GM23338 (cell line): ENCODE measurements around the gene WWOX. TPM values are rescaled to one million over a fixed set of nuclear protein-coding genes. Genes with fewer than 3 reads are reported as not detected.

Experiments used
- ATAC-seq: fragments of 200-7000 bp; cut with Tn5 transposase; 3 replicates; pipeline ENCODE4 v1.9.1; 2020
- DNase-seq: peaks from one replicate; pipeline ENCODE4 v3.0.0-alpha.2; 2015; ENCODE audit warnings: low spot score
- H2AFZ ChIP-seq: fragments of 200-600 bp; sonication (generic); 2 replicates; pipeline ENCODE4 v1.8.0; 2016; ENCODE audit warnings: antibody characterized with exemption, mild to moderate bottlenecking, moderate library complexity
- H3F3A ChIP-seq: fragments of 200-600 bp; sonication (generic); replicated peaks from 2 replicates; pipeline ENCODE4 v1.8.0; 2017; ENCODE audit warnings: antibody characterized with exemption, mixed run types, low read depth
- H3K27ac ChIP-seq: fragments of 200-600 bp; sonication (generic); 2 replicates; pipeline ENCODE4 v1.6.1; 2016; ENCODE audit warnings: low read depth
- H3K27me3 ChIP-seq: fragments of 200-600 bp; sonication (generic); 2 replicates; pipeline ENCODE4 v1.8.0; 2016; ENCODE audit warnings: mild to moderate bottlenecking, mixed run types, moderate library complexity; ENCODE audit not compliant: insufficient read depth
- H3K36me3 ChIP-seq: fragments of 200-600 bp; sonication (generic); 2 replicates; pipeline ENCODE4 v1.8.0; 2016; ENCODE audit warnings: mild to moderate bottlenecking; ENCODE audit not compliant: insufficient read depth
- H3K4me1 ChIP-seq: fragments of 200-600 bp; sonication (generic); 2 replicates; pipeline ENCODE4 v1.8.0; 2016; ENCODE audit warnings: mild to moderate bottlenecking, moderate library complexity; ENCODE audit not compliant: insufficient read depth
- H3K4me2 ChIP-seq: fragments of 200-600 bp; sonication (generic); 2 replicates; pipeline ENCODE4 v1.7.1; 2017; ENCODE audit warnings: mixed run types
- H3K4me3 ChIP-seq: fragments of 200-600 bp; sonication (generic); 2 replicates; pipeline ENCODE4 v1.6.1; 2016; ENCODE audit warnings: mixed run types
- H3K79me2 ChIP-seq: fragments of 200-600 bp; sonication (generic); replicated peaks from 2 replicates; pipeline ENCODE4 v1.8.0; 2017; ENCODE audit warnings: mild to moderate bottlenecking; ENCODE audit not compliant: insufficient read depth
- H3K9me2 ChIP-seq: fragments of 200-600 bp; sonication (generic); 2 replicates; pipeline ENCODE4 v1.8.0; 2017; ENCODE audit not compliant: insufficient read depth
- H4K20me1 ChIP-seq: fragments of 200-600 bp; sonication (generic); replicated peaks from 2 replicates; pipeline ENCODE4 v1.8.0; 2017; ENCODE audit warnings: mild to moderate bottlenecking; ENCODE audit not compliant: insufficient read depth
- H3K27ac Mint-ChIP-seq: 2 replicates; pipeline ENCODE4 v1.8.0; 2020; ENCODE audit warnings: inconsistent platforms, mild to moderate bottlenecking, moderate library complexity, mixed read lengths
- H3K27me3 Mint-ChIP-seq: 3 replicates; pipeline ENCODE4 v1.8.0; 2022; ENCODE audit warnings: low read depth, mild to moderate bottlenecking, moderate library complexity, mixed read lengths, inconsistent platforms; ENCODE audit not compliant: insufficient read depth, poor library complexity
- H3K36me3 Mint-ChIP-seq: 3 replicates; pipeline ENCODE4 v1.8.0; 2021; ENCODE audit warnings: low read depth, mild to moderate bottlenecking, inconsistent platforms, moderate library complexity, mixed read lengths
- H3K4me1 Mint-ChIP-seq: 3 replicates; pipeline ENCODE4 v1.8.0; 2020; ENCODE audit warnings: mild to moderate bottlenecking, inconsistent platforms, mixed read lengths
- H3K4me3 Mint-ChIP-seq: 3 replicates; pipeline ENCODE4 v1.8.0; 2021; ENCODE audit warnings: moderate library complexity, mild to moderate bottlenecking, inconsistent platforms, mixed read lengths
- H3K9me3 Mint-ChIP-seq: 3 replicates; pipeline ENCODE4 v1.8.0; 2020; ENCODE audit warnings: moderate library complexity, mild to moderate bottlenecking, inconsistent platforms, mixed read lengths
- CREB1 ChIP-seq: fragments of 250-450 bp; sonication (Bioruptor Pico); IDR thresholded peaks from 2 replicates; pipeline ENCODE4 v1.5.0; 2020; ENCODE audit warnings: low read depth, mild to moderate bottlenecking, moderate library complexity
- EZH2 ChIP-seq: fragments of 200-600 bp; sonication (generic); IDR thresholded peaks from one replicate; pipeline ENCODE4 v1.8.0; 2017; ENCODE audit warnings: antibody characterized with exemption, mild to moderate bottlenecking, low read depth; ENCODE audit not compliant: unreplicated experiment
- EZH2phosphoT487 ChIP-seq: fragments of 200-600 bp; sonication (generic); IDR thresholded peaks from one replicate; pipeline ENCODE4 v1.8.1; 2018; ENCODE audit warnings: antibody characterized with exemption; ENCODE audit not compliant: unreplicated experiment
- JUNB ChIP-seq: IDR thresholded peaks from one replicate; pipeline ENCODE4 v1.6.1; 2016; ENCODE audit warnings: antibody characterized with exemption; ENCODE audit not compliant: unreplicated experiment
- NANOG ChIP-seq: IDR thresholded peaks from 2 replicates; pipeline ENCODE4 v1.6.1; 2016; ENCODE audit warnings: antibody characterized with exemption, borderline replicate concordance
- POLR2AphosphoS5 ChIP-seq: IDR thresholded peaks from 2 replicates; pipeline ENCODE4 v1.6.1; 2016; ENCODE audit warnings: antibody characterized with exemption, low read depth
- STAT1 ChIP-seq: IDR thresholded peaks from one replicate; pipeline ENCODE4 v1.6.1; 2016; ENCODE audit warnings: antibody characterized with exemption; ENCODE audit not compliant: unreplicated experiment
- ZNF114 ChIP-seq: fragments of 250-450 bp; sonication (Bioruptor Pico); IDR thresholded peaks from 2 replicates; pipeline ENCODE4 v1.5.0; 2020; ENCODE audit warnings: mild to moderate bottlenecking, moderate library complexity
- ZNF331 ChIP-seq: fragments of 250-450 bp; sonication (Bioruptor Pico); IDR thresholded peaks from 2 replicates; pipeline ENCODE4 v1.5.0; 2020; ENCODE audit warnings: low read depth, mild to moderate bottlenecking, moderate library complexity
- polyA plus RNA-seq: library from polyadenylated mRNA; unstranded; fragments of >200 nt; fragmentation: Nextera tagmentation; extraction: Ambion mirVana; gene quantifications from 2 replicates; pipeline ENCODE4 v1.2.1, GENCODE V29; 2016
- total RNA-seq: library from RNA; depleted of rRNA; stranded (reverse); fragments of >200 nt; shearing (Covaris generic); gene quantifications from 2 replicates; pipeline ENCODE4 v1.2.3, GENCODE V29; 2014
- TF ChIP-seq, protein P1 (sequence below), 2 experiments: fragments of 200-600 bp in 1 of 2; sonication (generic) in 1 of 2; conservative IDR thresholded peaks; 2 replicates each; pipeline versions ENCODE4 v1.5.1 to v1.6.1; 2016 to 2017; ENCODE audit warnings: antibody characterized with exemption in 2 of 2, low read depth in 2 of 2, mild to moderate bottlenecking in 2 of 2, moderate library complexity in 1 of 2
- TF ChIP-seq, protein P2 (sequence below): fragments of 250-450 bp; sonication (Bioruptor Pico); IDR thresholded peaks from 2 replicates; pipeline ENCODE4 v1.5.0; 2020; ENCODE audit warnings: mild to moderate bottlenecking, moderate library complexity
- TF ChIP-seq, protein P3 (sequence below): IDR thresholded peaks from 2 replicates; pipeline ENCODE4 v1.6.1; 2016; ENCODE audit warnings: antibody characterized with exemption
- TF ChIP-seq, protein P4 (sequence below): IDR thresholded peaks from one replicate; pipeline ENCODE4 v1.6.1; 2018; ENCODE audit warnings: antibody characterized with exemption; ENCODE audit not compliant: unreplicated experiment

The WWOX gene
- total and polyA plus RNA-seq, 2 experiments from 2014 or later, result 10.0 to 19.3 TPM

DNA sequence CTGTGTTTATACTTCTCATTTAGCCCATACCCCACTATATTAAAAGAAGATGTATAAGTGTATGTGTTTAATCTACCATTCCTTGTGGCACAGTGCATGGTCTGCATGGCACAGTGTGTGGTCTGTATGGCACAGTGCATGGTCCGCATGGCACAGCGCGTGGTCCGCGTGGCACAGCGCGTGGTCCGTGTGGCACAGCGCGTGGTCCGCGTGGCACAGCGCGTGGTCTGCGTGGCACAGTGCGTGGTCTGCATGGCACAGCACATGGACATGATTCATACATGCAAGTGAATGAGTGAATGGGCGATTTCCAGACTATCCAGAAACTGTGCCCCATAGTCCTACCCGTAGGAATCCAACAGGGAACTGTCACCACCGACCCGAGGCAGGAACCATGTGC lies 868.5 kb downstream of the WWOX start:
- peaks cover 13% of the 10 kb centered on the region for H3K36me3 Mint-ChIP-seq
- Histone ChIP-seq H2AFZ (no peak overlapping the region), H3K9me2 (peaks cover 4% of the 10 kb centered on the region; the same call in 1 of the 2 replicates), H3K27me3 (no peaks in the 10 kb centered on the region), H3K27ac (no peak overlapping the region), H3K36me3 (no peaks in the 10 kb centered on the region), H3K79me2 (no peaks in the 10 kb centered on the region), H3K4me1 (peaks cover 6% of the 10 kb centered on the region; the same call in 1 of the 2 replicates), H3K4me2 (no peak overlapping the region), H4K20me1 (no peaks in the 10 kb centered on the region), H3F3A (no peaks in the 10 kb centered on the region), H3K4me3 (no peak overlapping the region)
- DNase-seq (no peak), ATAC-seq (no peak)
- H3K4me1 Mint-ChIP-seq, result peaks cover 37% of the 10 kb centered on the region
- peaks cover 16% of the 10 kb centered on the region for H3K9me3 Mint-ChIP-seq
- no peak for TF ChIP-seq ZNF114
- TF ChIP-seq POLR2AphosphoS5, result no peak
- TF ChIP-seq STAT1, result no peak
- TF ChIP-seq, protein P1, sequence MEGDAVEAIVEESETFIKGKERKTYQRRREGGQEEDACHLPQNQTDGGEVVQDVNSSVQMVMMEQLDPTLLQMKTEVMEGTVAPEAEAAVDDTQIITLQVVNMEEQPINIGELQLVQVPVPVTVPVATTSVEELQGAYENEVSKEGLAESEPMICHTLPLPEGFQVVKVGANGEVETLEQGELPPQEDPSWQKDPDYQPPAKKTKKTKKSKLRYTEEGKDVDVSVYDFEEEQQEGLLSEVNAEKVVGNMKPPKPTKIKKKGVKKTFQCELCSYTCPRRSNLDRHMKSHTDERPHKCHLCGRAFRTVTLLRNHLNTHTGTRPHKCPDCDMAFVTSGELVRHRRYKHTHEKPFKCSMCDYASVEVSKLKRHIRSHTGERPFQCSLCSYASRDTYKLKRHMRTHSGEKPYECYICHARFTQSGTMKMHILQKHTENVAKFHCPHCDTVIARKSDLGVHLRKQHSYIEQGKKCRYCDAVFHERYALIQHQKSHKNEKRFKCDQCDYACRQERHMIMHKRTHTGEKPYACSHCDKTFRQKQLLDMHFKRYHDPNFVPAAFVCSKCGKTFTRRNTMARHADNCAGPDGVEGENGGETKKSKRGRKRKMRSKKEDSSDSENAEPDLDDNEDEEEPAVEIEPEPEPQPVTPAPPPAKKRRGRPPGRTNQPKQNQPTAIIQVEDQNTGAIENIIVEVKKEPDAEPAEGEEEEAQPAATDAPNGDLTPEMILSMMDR (conservative IDR thresholded peaks at IDR 0.05; ENCODE audit: low read depth in 2 of 2), result no peak
- TF ChIP-seq, protein P2, sequence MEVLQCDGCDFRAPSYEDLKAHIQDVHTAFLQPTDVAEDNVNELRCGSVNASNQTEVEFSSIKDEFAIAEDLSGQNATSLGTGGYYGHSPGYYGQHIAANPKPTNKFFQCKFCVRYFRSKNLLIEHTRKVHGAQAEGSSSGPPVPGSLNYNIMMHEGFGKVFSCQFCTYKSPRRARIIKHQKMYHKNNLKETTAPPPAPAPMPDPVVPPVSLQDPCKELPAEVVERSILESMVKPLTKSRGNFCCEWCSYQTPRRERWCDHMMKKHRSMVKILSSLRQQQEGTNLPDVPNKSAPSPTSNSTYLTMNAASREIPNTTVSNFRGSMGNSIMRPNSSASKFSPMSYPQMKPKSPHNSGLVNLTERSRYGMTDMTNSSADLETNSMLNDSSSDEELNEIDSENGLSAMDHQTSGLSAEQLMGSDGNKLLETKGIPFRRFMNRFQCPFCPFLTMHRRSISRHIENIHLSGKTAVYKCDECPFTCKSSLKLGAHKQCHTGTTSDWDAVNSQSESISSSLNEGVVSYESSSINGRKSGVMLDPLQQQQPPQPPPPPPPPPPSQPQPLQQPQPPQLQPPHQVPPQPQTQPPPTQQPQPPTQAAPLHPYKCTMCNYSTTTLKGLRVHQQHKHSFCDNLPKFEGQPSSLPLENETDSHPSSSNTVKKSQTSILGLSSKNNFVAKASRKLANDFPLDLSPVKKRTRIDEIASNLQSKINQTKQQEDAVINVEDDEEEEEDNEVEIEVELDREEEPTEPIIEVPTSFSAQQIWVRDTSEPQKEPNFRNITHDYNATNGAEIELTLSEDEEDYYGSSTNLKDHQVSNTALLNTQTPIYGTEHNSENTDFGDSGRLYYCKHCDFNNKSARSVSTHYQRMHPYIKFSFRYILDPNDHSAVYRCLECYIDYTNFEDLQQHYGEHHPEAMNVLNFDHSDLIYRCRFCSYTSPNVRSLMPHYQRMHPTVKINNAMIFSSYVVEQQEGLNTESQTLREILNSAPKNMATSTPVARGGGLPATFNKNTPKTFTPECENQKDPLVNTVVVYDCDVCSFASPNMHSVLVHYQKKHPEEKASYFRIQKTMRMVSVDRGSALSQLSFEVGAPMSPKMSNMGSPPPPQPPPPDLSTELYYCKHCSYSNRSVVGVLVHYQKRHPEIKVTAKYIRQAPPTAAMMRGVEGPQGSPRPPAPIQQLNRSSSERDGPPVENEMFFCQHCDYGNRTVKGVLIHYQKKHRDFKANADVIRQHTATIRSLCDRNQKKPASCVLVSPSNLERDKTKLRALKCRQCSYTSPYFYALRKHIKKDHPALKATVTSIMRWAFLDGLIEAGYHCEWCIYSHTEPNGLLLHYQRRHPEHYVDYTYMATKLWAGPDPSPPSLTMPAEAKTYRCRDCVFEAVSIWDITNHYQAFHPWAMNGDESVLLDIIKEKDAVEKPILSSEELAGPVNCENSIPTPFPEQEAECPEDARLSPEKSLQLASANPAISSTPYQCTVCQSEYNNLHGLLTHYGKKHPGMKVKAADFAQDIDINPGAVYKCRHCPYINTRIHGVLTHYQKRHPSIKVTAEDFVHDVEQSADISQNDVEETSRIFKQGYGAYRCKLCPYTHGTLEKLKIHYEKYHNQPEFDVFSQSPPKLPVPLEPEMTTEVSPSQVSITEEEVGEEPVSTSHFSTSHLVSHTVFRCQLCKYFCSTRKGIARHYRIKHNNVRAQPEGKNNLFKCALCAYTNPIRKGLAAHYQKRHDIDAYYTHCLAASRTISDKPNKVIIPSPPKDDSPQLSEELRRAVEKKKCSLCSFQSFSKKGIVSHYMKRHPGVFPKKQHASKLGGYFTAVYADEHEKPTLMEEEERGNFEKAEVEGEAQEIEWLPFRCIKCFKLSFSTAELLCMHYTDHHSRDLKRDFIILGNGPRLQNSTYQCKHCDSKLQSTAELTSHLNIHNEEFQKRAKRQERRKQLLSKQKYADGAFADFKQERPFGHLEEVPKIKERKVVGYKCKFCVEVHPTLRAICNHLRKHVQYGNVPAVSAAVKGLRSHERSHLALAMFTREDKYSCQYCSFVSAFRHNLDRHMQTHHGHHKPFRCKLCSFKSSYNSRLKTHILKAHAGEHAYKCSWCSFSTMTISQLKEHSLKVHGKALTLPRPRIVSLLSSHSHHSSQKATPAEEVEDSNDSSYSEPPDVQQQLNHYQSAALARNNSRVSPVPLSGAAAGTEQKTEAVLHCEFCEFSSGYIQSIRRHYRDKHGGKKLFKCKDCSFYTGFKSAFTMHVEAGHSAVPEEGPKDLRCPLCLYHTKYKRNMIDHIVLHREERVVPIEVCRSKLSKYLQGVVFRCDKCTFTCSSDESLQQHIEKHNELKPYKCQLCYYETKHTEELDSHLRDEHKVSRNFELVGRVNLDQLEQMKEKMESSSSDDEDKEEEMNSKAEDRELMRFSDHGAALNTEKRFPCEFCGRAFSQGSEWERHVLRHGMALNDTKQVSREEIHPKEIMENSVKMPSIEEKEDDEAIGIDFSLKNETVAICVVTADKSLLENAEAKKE, result no peak
- TF ChIP-seq, protein P3, sequence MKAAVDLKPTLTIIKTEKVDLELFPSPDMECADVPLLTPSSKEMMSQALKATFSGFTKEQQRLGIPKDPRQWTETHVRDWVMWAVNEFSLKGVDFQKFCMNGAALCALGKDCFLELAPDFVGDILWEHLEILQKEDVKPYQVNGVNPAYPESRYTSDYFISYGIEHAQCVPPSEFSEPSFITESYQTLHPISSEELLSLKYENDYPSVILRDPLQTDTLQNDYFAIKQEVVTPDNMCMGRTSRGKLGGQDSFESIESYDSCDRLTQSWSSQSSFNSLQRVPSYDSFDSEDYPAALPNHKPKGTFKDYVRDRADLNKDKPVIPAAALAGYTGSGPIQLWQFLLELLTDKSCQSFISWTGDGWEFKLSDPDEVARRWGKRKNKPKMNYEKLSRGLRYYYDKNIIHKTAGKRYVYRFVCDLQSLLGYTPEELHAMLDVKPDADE, result no peak
- TF ChIP-seq JUNB, result no peak
- TF ChIP-seq ZNF331 (CRISPR knock-in tag), result no peak
- TF ChIP-seq NANOG, result no peak
- no peak for TF ChIP-seq EZH2
- no peak for TF ChIP-seq CREB1 (CRISPR knock-in tag)
- TF ChIP-seq, protein P4, sequence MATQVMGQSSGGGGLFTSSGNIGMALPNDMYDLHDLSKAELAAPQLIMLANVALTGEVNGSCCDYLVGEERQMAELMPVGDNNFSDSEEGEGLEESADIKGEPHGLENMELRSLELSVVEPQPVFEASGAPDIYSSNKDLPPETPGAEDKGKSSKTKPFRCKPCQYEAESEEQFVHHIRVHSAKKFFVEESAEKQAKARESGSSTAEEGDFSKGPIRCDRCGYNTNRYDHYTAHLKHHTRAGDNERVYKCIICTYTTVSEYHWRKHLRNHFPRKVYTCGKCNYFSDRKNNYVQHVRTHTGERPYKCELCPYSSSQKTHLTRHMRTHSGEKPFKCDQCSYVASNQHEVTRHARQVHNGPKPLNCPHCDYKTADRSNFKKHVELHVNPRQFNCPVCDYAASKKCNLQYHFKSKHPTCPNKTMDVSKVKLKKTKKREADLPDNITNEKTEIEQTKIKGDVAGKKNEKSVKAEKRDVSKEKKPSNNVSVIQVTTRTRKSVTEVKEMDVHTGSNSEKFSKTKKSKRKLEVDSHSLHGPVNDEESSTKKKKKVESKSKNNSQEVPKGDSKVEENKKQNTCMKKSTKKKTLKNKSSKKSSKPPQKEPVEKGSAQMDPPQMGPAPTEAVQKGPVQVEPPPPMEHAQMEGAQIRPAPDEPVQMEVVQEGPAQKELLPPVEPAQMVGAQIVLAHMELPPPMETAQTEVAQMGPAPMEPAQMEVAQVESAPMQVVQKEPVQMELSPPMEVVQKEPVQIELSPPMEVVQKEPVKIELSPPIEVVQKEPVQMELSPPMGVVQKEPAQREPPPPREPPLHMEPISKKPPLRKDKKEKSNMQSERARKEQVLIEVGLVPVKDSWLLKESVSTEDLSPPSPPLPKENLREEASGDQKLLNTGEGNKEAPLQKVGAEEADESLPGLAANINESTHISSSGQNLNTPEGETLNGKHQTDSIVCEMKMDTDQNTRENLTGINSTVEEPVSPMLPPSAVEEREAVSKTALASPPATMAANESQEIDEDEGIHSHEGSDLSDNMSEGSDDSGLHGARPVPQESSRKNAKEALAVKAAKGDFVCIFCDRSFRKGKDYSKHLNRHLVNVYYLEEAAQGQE, result no peak
- no peak for TF ChIP-seq EZH2phosphoT487
- no peak overlapping the region for H3K4me3 Mint-ChIP-seq
- H3K27ac Mint-ChIP-seq, result no peak overlapping the region
- H3K27me3 Mint-ChIP-seq, result peaks cover 4% of the 10 kb centered on the region
